Measurements from ENCODE around the gene PRSS36. TPM values are rescaled to one million over a fixed set of nuclear protein-coding genes. Genes with fewer than 3 reads are reported as not detected.
"Not testable (repeated sequence)": the region's sequence is repeated elsewhere in the genome, so short reads cannot be mapped to it uniquely, and the experiment has no call there.

Gene PRSS36
- total RNA-seq, 1 donor from 2014 or later, result 1.4 TPM

GRCh38 chr16:31142109-31143010, 7.5 kb downstream of the PRSS36 start:
- no peaks in the 10 kb centered on the region for H3K9me3 ChIP-seq

DNA sequence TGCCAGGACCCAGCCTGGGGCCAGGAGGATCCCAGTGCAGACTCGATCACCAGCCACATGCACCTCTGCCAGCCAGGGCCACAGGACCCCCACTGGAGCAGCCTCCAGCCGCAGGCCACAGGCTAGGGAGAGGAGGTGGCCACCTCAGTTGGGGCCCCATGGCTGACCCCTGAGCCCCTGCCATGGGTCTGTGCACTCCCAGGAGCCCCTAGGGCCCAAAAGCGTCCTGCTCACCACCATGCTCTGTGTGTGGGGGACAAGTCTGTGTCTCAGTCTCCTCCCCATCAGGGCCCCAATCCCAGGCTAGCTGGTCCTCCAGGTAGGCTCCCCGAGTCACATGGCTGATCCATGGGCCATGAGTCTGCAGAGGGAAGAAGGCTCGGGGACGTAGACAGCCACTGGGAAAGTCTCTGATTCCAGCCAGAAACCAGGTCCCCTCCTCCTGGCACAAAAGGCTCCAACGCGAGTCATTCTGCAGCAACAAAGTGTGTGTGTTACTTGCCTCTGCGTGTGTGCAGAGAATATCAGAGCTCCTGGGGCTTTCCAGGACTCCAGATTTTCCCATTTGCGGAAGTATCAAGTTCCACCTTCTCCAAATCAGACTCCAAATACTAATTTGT, 8.3 kb downstream of the PRSS36 start:
- Histone ChIP-seq H3K36me3 (no peaks in the 10 kb centered on the region), H3K9me3 (no peaks in the 10 kb centered on the region), H3K4me1 (peaks cover 6 to 24% of the 10 kb centered on the region in 2 donors), H3K27me3 (no peaks in the 10 kb centered on the region), H3K4me3 (peak overlapping the region; percentile 18 to 25), H3K27ac (peak overlapping the region; percentile 80 to 83)
- intact Hi-C loops (cut with DNase I), result loop anchor here (1.0 to 5.0 kb wide), 8 partner anchors 24 to 731 kb away; partner anchors contain the start of genes BCKDK, FUS, KAT8 and STX4
- no peak for TF ChIP-seq CTCF (IDR thresholded peaks at IDR 0.05)
- peak; percentile 55 to 79 for DNase-seq (ENCODE audit: low spot score in 2 of 2)

More at GRCh38 chr16:31142109-31143010, 7.5 kb downstream of the PRSS36 start:
- intact Hi-C loops (cut with DNase I), result loop anchor here (1.0 to 5.0 kb wide), 9 partner anchors 25 to 730 kb away; partner anchors contain the start of genes BCKDK, FUS, HSD3B7 and KAT8
- TF ChIP-seq CTCF (IDR thresholded peaks at IDR 0.05), result peak; percentile 93 to 99 (median 96)
- Histone ChIP-seq H3K4me3 (peak overlapping the region; percentile 59 to 73), H3K36me3 (no peaks in the 10 kb centered on the region), H3K27ac (peak overlapping the region; percentile 80 to 83), H3K27me3 (no peaks in the 10 kb centered on the region), H3K4me1 (peaks cover 6 to 24% of the 10 kb centered on the region in 2 donors)
- peak; percentile 97 to 99 for DNase-seq (ENCODE audit: low spot score in 2 of 2)

GRCh38 chr16:31141071-31141469, 8.8 kb downstream of the PRSS36 start:
- H3K36me3 ChIP-seq; DNase-seq (ENCODE audit: low spot score in 2 of 2); H3K27me3 ChIP-seq; H3K9me3 ChIP-seq: not testable (repeated sequence)
- Histone ChIP-seq H3K27ac (peak overlapping the region; percentile 80 to 83), H3K4me1 (peaks cover 6 to 24% of the 10 kb centered on the region in 2 donors), H3K4me3 (peak overlapping the region in 1 of 2 donors; percentile 25)
- intact Hi-C loops (cut with DNase I), result loop anchor here (5.0 kb wide), 1 partner anchor 731 kb away; the partner anchor contains the start of gene ZNF267

DNA sequence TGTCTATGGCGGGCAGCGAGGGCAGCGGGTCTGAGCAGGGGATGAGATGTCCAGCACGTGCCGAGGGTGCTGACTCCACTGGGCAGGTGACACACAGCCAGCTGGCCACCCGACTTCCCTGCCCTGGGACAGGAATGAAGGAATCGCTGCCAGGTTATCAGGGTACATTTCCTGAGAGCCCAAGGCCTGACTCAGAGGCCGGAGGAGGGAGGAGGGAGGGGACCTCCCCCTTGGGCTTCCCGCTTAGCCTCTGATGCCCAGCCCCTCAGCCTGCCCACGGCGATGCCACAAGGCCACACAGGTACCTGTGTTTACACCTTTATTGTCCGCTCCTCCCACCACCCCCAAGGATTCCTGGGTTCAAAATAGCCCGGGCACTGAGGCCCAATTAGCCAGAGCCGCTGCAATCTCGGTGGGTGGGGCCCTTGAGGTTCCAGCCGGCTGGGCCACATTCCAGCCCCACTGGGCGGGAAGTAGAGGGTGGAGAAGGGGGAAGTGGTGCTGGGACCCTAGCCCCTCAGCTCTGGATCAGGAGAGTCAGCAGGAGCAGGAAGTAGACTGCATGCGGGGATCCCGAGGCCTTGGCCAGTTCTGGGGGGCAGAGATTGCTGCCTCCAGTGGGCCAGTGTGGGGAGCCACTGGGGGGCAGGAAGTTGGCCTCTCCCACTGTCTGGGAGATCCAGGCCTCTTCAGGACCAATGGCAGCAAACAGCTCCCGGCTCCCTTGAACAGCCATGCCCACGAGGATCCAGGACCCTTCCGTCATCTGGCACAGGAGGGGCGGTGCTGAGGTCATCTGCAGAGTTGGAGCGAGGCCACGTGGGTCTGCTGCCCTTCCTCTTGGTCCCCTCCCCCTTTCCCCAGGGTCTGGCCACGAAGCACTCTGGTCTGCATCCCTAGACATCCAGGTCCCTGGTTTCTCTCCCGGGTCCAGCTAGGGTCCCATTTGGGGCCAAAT, 11.0 kb downstream of the PRSS36 start:
- Histone ChIP-seq H3K9me3 (no peaks in the 10 kb centered on the region), H3K4me1 (peaks cover 6 to 24% of the 10 kb centered on the region in 2 donors), H3K27ac (peak overlapping the region; percentile 83 to 84), H3K36me3 (no peaks in the 10 kb centered on the region), H3K27me3 (no peaks in the 10 kb centered on the region), H3K4me3 (peak overlapping the region; percentile 18 to 53)
- no peak for TF ChIP-seq CTCF (IDR thresholded peaks at IDR 0.05)
- intact Hi-C loops (cut with DNase I), result loop anchor here (1.0 kb wide), 1 partner anchor 21 kb away; no protein-coding TSS in a partner anchor
- peak; percentile 75 to 93 for DNase-seq (ENCODE audit: low spot score in 2 of 2)

DNA sequence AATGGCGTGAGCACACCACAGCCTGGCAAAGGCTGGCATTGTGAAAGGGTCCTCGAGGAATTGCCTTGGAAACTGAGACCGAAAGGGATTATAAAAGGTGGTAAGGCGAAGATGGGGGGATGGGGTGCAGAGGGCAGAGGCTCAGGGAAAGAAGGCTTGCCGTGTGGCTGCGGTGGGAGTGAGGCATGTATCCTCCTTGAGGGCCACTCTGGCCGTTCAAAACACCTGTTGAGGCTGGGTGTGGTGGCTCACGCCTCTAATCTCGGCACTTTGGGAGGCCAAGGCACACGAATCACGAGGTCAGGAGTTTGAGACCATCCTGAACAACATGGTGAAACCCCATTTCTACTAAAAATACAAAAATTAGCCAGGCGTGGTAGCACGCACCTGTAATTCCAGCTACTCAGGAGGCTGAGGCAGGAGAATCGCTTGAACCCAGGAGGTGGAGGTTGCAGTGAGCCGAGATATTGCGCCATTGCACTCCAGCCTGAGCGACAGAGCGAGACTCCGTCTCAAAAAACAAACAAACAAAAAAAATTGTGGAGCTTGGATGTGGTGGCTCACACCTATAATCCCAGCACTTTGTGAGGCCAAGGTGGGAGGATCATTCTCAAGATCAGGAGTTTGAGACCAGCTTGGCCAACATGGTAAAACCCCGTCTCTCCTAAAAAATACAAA, 12.9 kb downstream of the PRSS36 start:
- H3K4me1 ChIP-seq, result peaks cover 0 to 21% of the 10 kb centered on the region in 2 donors
- H3K27ac ChIP-seq; intact Hi-C loops (cut with DNase I); H3K4me3 ChIP-seq; H3K36me3 ChIP-seq; H3K27me3 ChIP-seq; DNase-seq (ENCODE audit: low spot score in 2 of 2); H3K9me3 ChIP-seq: not testable (repeated sequence)

All from ascending aorta (tissue), 2 donors.